ENCODE results near the gene RAB11B.

RAB11B gene

GRCh38 chr19:8355631-8356402, 34.3 kb upstream of the RAB11B start:
- TF ChIP-seq, protein P1, sequence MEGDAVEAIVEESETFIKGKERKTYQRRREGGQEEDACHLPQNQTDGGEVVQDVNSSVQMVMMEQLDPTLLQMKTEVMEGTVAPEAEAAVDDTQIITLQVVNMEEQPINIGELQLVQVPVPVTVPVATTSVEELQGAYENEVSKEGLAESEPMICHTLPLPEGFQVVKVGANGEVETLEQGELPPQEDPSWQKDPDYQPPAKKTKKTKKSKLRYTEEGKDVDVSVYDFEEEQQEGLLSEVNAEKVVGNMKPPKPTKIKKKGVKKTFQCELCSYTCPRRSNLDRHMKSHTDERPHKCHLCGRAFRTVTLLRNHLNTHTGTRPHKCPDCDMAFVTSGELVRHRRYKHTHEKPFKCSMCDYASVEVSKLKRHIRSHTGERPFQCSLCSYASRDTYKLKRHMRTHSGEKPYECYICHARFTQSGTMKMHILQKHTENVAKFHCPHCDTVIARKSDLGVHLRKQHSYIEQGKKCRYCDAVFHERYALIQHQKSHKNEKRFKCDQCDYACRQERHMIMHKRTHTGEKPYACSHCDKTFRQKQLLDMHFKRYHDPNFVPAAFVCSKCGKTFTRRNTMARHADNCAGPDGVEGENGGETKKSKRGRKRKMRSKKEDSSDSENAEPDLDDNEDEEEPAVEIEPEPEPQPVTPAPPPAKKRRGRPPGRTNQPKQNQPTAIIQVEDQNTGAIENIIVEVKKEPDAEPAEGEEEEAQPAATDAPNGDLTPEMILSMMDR (IDR thresholded peaks at IDR 0.05; ENCODE audit: control insufficient read depth, insufficient read depth, low read depth, low read length, missing control alignments), result no peak
- DNase-seq (ENCODE audit: low read depth), result peak; percentile 91
- no peak overlapping the region for H3K4me3 ChIP-seq (ENCODE audit: control insufficient read depth, low read depth, low read length)

GRCh38 chr19:8357007-8357521, 33.1 kb upstream of the RAB11B start:
- DNase-seq (ENCODE audit: low read depth), result no peak
- TF ChIP-seq, protein P1 (IDR thresholded peaks at IDR 0.05; ENCODE audit: control insufficient read depth, insufficient read depth, low read depth, low read length, missing control alignments), result no peak
- H3K4me3 ChIP-seq (ENCODE audit: control insufficient read depth, low read depth, low read length), result no peak overlapping the region

DNA sequence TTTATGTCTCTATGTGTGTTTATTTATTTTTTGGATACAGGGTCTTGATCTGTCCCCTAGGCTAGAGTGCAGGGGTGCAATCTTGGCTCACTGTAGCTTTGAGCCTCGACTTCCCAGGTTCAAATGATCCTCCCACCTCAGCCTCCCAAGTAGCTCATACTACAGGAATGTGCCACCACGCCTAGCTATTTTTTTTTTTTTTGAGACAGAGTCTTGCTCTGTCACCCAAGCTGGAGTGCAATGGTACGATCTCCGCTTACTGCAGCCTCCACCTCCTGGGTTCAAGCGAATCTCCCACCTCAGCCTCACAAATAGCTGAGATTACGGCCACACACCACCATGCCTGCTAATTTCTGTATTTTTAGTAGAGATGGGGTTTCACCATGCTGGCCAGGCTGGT, 31.2 kb upstream of the RAB11B start:
- DNase-seq (ENCODE audit: low read depth), result no peak
- H3K4me3 ChIP-seq (ENCODE audit: control insufficient read depth, low read depth, low read length), result no peak overlapping the region
- TF ChIP-seq, protein P1 (IDR thresholded peaks at IDR 0.05; ENCODE audit: control insufficient read depth, insufficient read depth, low read depth, low read length, missing control alignments), result no peak

DNA sequence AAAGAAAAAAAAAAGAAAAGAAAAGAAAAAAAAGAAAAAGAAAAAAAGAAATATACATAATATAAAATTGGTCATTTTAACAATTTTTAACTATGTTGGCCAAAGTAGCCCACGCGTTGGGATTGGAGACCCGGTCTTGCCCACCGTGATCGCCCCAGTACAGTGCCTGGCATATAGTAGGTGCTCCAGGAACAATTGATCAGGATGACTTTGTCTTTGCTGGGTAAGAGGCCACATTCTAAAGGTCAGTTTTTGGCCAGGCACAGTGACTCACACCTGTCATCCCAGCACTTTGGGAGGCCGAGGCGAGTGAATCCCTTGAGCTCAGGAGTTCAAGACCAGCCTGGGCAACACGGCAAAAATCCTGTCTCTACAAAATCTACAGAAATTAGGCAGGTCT, 30.0 kb upstream of the RAB11B start:
- TF ChIP-seq, protein P1 (IDR thresholded peaks at IDR 0.05; ENCODE audit: control insufficient read depth, insufficient read depth, low read depth, low read length, missing control alignments), result no peak
- H3K4me3 ChIP-seq (ENCODE audit: control insufficient read depth, low read depth, low read length), result no peak overlapping the region
- no peak for DNase-seq (ENCODE audit: low read depth)

DNA sequence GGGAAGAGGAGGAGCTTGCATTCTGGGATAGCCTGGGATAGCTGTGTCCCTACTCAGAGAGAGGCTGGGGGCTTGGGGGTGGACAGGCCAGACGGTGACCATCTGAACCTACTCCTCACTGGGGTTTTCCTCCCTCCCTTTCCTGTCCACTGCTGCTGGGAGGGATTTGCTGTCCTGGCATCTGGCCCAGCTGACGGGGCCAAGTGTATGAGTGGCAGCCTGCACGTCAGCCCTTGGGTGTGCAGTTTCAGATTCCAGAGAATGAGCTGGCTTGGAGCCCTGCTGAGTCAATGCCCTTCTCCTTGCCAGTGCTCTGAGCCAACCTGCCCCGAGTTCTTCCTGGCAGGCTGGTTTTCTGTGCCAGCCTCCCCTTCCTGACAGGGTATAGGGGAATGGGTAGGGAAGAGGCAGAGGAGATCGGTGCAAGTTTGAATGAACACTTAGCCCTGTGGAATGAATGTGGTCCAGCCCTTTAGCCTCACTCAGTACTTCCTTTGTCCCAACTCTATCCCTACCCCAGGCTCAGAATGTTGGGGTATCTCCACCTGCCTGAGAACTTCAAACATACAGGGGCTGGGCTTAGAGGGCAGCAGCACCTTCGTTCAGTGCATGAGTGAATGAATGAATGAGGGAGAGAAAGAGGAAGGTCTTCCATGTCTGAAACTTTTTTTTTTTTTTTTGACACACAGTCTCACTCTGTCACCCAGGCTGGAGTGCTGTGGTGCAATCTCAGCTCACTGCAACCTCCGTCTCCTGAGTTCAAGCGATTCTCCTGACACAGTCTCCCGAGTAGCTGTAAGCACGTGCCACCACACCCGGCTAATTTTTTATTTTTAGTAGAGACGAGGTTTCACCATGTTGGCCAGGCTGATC, 28.0 kb upstream of the RAB11B start:
- peak; percentile 95 for DNase-seq (ENCODE audit: low read depth)
- TF ChIP-seq, protein P1 (IDR thresholded peaks at IDR 0.05; ENCODE audit: control insufficient read depth, insufficient read depth, low read depth, low read length, missing control alignments), result no peak
- no peak overlapping the region for H3K4me3 ChIP-seq (ENCODE audit: control insufficient read depth, low read depth, low read length)

- no peak for DNase-seq (ENCODE audit: low read depth)
- peak within 1 kb of the TSS; percentile 49 for H3K4me3 ChIP-seq (ENCODE audit: control insufficient read depth, low read depth, low read length)
- TF ChIP-seq, protein P1 (IDR thresholded peaks at IDR 0.05; ENCODE audit: control insufficient read depth, insufficient read depth, low read depth, low read length, missing control alignments), result peak; percentile 15
Measured at GRCh38 chr19:8363803-8364771, 26.1 kb upstream of the RAB11B start, which contains the start of gene ANGPTL4. ANGPTL4 (plus strand) TSS chr19:8364155; CDS start chr19:8364322, 167 bp downstream.
